Ovary (tissue), 9 donors: Measurements from ENCODE around the gene LRRC8C. TPM values are rescaled to one million over a fixed set of nuclear protein-coding genes. Genes with fewer than 3 reads are reported as not detected.

ENCODE experiments used
- DNase-seq, 5 donors: peaks; one replicate each; pipeline ENCODE4 v3.0.0-alpha.2; 2019 to 2020
- H3K27ac ChIP-seq, 2 donors: fragments of 200-600 bp; one replicate each; pipeline versions ENCODE4 v1.5.1 to v1.8.0; 2019 to 2022
- H3K27me3 ChIP-seq: fragments of 200-600 bp; one replicate; pipeline ENCODE4 v1.8.0; 2022
- H3K36me3 ChIP-seq: fragments of 200-600 bp; sonication (generic); one replicate; pipeline ENCODE4 v1.5.1; 2019
- H3K4me1 ChIP-seq: one replicate; pipeline ENCODE4 v1.8.1; 2013; ENCODE audit warnings: mild to moderate bottlenecking, moderate library complexity; ENCODE audit not compliant: insufficient read depth
- H3K4me3 ChIP-seq: fragments of 200-600 bp; sonication (generic); one replicate; pipeline ENCODE4 v1.5.1; 2017
- H3K9me3 ChIP-seq, 2 donors: fragments of 200-600 bp in 1 of 2; sonication (generic) in 1 of 2; one replicate each; pipeline versions ENCODE4 v1.5.1 to v1.8.1; 2013 to 2019; ENCODE audit warnings: mild to moderate bottlenecking in 1 of 2, moderate library complexity in 1 of 2
- CTCF ChIP-seq, 3 donors: fragments of 450-650 bp in 2 of 3; fragments of 200-600 bp in 1 of 3; IDR thresholded peaks; one replicate each; pipeline versions ENCODE4 v1.5.1 to v1.8.0; 2016 to 2022; ENCODE audit warnings: antibody characterized with exemption in 3 of 3, mild to moderate bottlenecking in 1 of 3
- EP300 ChIP-seq: sonication (generic); formaldehyde crosslinking; IDR thresholded peaks from one replicate; pipeline ENCODE4 v1.6.1; 2017; ENCODE audit warnings: antibody characterized with exemption
- POLR2A ChIP-seq: fragments of 450-650 bp; IDR thresholded peaks from one replicate; pipeline ENCODE4 v1.6.1; 2017; ENCODE audit warnings: antibody characterized with exemption, mild to moderate bottlenecking, moderate library complexity
- WGBS, 3 donors: extraction: QIAGEN DNeasy Blood & Tissue Kit in 1 of 3; methylation state at CpG; one replicate each; pipeline versions ENCODE4 v1.1.5 to v1.1.7; 2013 to 2017; 5-methylcytosine and 5-hydroxymethylcytosine counted together
- intact Hi-C, 4 donors: fragments of 100-400 bp; cut with DNase I; formaldehyde crosslinking; loops; one replicate each; pipeline versions ENCODE4 v1.11.0 to v1.15.1; 2022 to 2023
- polyA plus RNA-seq, 2 donors: library from polyadenylated mRNA; stranded (reverse); fragments of 200-250 nt in 1 of 2; fragments of 350-450 nt in 1 of 2; fragmentation: Illumina TruSeq in 1 of 2; extraction: RNeasy Lipid Tissue Mini Kit (QIAGEN cat#74804) in 1 of 2; gene quantifications; one replicate each; pipeline ENCODE4 v1.2.3, GENCODE V29; 2013 to 2014
- total RNA-seq, 7 donors: library from RNA; depleted of rRNA in 2 of 7; stranded (reverse); fragments of >200 nt in 2 of 7; fragmentation: NEBNext Ultra II Directional in 3 of 7; extraction: Animal tissue kit (Norgen Biotek cat#: 25700) in 3 of 7; gene quantifications; one replicate each; pipeline versions ENCODE4 v1.1.0 to v1.2.4, GENCODE V29; 2016 to 2023
- donor health status: DM: no; HTN: no; CAD: no; lungs with moderate emphysema.
- donor health status: DM: no; HTN: no; CAD: no.
- donor health status: Bipolar disorder and iron deficiency.
- donor health status: DM: yes; HTN: yes; CAD: no.
- donor health status: DM: no; HTN: no; CAD: no.
- donor health status: DM: yes; HTN: yes; CAD: no.

The LRRC8C gene
- total and polyA plus RNA-seq, 9 donors, result 5.6 to 11.1 (median 7.2) TPM

- no peaks in the 10 kb centered on the region for H3K9me3 ChIP-seq
- no peaks in the 10 kb centered on the region for H3K27me3 ChIP-seq
- no peak overlapping the region for H3K27ac ChIP-seq
- WGBS, 3 donors, result 50 to 59% (median 59%) methylated on average over 3 of the region's 3 CpGs
- TF ChIP-seq CTCF (IDR thresholded peaks at IDR 0.05) (no peak), EP300 (no peak), POLR2A (no peak)
- intact Hi-C loops, result no loop called here
- no peak overlapping the region for H3K4me3 ChIP-seq
- H3K4me1 ChIP-seq, result peaks cover 7% of the 10 kb centered on the region
- no peak for DNase-seq
- no peaks in the 10 kb centered on the region for H3K36me3 ChIP-seq
Observed at GRCh38 chr1:89660224-89661061, 27.5 kb downstream of the LRRC8C start.

- no peak for DNase-seq
- intact Hi-C loops, result no loop called here
- 95 to 97% (median 97%) methylated on average over 8 of the region's 8 CpGs for WGBS, 3 donors
- Histone ChIP-seq H3K27ac (no peak overlapping the region), H3K4me1 (no peaks in the 10 kb centered on the region), H3K9me3 (no peaks in the 10 kb centered on the region), H3K27me3 (no peaks in the 10 kb centered on the region), H3K36me3 (no peaks in the 10 kb centered on the region), H3K4me3 (no peak overlapping the region)
- TF ChIP-seq EP300, result no peak
- no peak for TF ChIP-seq POLR2A
- TF ChIP-seq CTCF (IDR thresholded peaks at IDR 0.05), result no peak
Observed at GRCh38 chr1:89665941-89666340, 33.0 kb downstream of the LRRC8C start.

- intact Hi-C loops, result no loop called here
- Histone ChIP-seq H3K27me3 (no peaks in the 10 kb centered on the region), H3K4me3 (no peak overlapping the region), H3K9me3 (no peaks in the 10 kb centered on the region), H3K4me1 (no peaks in the 10 kb centered on the region), H3K36me3 (no peaks in the 10 kb centered on the region), H3K27ac (no peak overlapping the region)
- WGBS, 3 donors, result 34 to 80% (median 79%) methylated on average over 1 of the region's 1 CpG
- DNase-seq, result no peak
- TF ChIP-seq EP300 (no peak), POLR2A (no peak), CTCF (IDR thresholded peaks at IDR 0.05) (no peak)
Observed at GRCh38 chr1:89666640-89667039, 33.7 kb downstream of the LRRC8C start.

GRCh38 chr1:89667691-89668090 is 34.8 kb downstream of the LRRC8C start:
- no peak overlapping the region for H3K27ac ChIP-seq
- WGBS, 3 donors, result 71 to 77% (median 72%) methylated on average over 1 of the region's 1 CpG
- intact Hi-C loops, result no loop called here
- DNase-seq, result no peak
- H3K9me3 ChIP-seq, result no peaks in the 10 kb centered on the region
- no peak for TF ChIP-seq POLR2A
- no peak for TF ChIP-seq CTCF (IDR thresholded peaks at IDR 0.05)
- TF ChIP-seq EP300, result no peak
- no peak overlapping the region for H3K4me3 ChIP-seq
- no peaks in the 10 kb centered on the region for H3K4me1 ChIP-seq
- H3K27me3 ChIP-seq, result no peaks in the 10 kb centered on the region
- no peaks in the 10 kb centered on the region for H3K36me3 ChIP-seq
